Naive B cell (primary cell): Measurements from ENCODE around the gene LRP4. TPM values are rescaled to one million over a fixed set of nuclear protein-coding genes. Genes with fewer than 3 reads are reported as not detected.
"Not testable (repeated sequence)": the region's sequence is repeated elsewhere in the genome, so short reads cannot be mapped to it uniquely, and the experiment has no call there.

Experiments
- ATAC-seq, 2 donors: fragments of 150-1000 bp; cut with Tn5 transposase; 2 replicates each; pipeline ENCODE4 v1.10.0; 2021; ENCODE audit warnings: low read depth in 2 of 2, mild to moderate bottlenecking in 2 of 2, moderate library complexity in 2 of 2
- DNase-seq: peaks from one replicate; pipeline ENCODE4 v3.0.0; 2022
- H3K27ac Mint-ChIP-seq, 6 donors: one replicate each; pipeline ENCODE4 v1.8.0; 2020 to 2022; ENCODE audit warnings: mild to moderate bottlenecking in 6 of 6, mixed read lengths in 6 of 6, moderate library complexity in 5 of 6, inconsistent platforms in 2 of 6
- H3K27me3 Mint-ChIP-seq, 3 donors: one replicate each; pipeline ENCODE4 v1.8.0; 2021 to 2022; ENCODE audit warnings: mixed read lengths in 3 of 3, mild to moderate bottlenecking in 1 of 3
- H3K36me3 Mint-ChIP-seq, 2 donors: one replicate each; pipeline ENCODE4 v1.8.0; 2020 to 2022; ENCODE audit warnings: mixed read lengths in 2 of 2, inconsistent platforms in 1 of 2, mild to moderate bottlenecking in 1 of 2
- H3K4me1 Mint-ChIP-seq, 3 donors: one replicate each; pipeline ENCODE4 v1.8.0; 2020 to 2022; ENCODE audit warnings: mixed read lengths in 3 of 3, inconsistent platforms in 1 of 3, mild to moderate bottlenecking in 1 of 3, moderate library complexity in 1 of 3
- H3K4me3 Mint-ChIP-seq, 8 donors: one replicate each; pipeline ENCODE4 v1.8.0; 2020 to 2022; ENCODE audit warnings: mild to moderate bottlenecking in 8 of 8, mixed read lengths in 8 of 8, moderate library complexity in 8 of 8, inconsistent platforms in 2 of 8
- H3K9me3 Mint-ChIP-seq, 7 donors: one replicate each; pipeline ENCODE4 v1.8.0; 2020 to 2022; ENCODE audit warnings: mixed read lengths in 7 of 7, mild to moderate bottlenecking in 5 of 7, inconsistent platforms in 2 of 7, moderate library complexity in 1 of 7
- polyA plus RNA-seq, 6 donors: library from polyadenylated mRNA; unstranded; fragments of 300-500 nt; fragmentation: Illumina TruSeq; gene quantifications; one replicate each; pipeline ENCODE4 v1.2.3, GENCODE V29; 2021; ENCODE audit warnings: low read depth in 6 of 6

LRP4 gene
- polyA plus RNA-seq, 6 donors from 2014 or later, result not detected

- ATAC-seq, result no peak
- peak overlapping the region in 2 of 6 donors; percentile 53 to 73 for H3K27ac Mint-ChIP-seq
- no peak overlapping the region for H3K4me3 Mint-ChIP-seq
- peaks cover 8 to 12% (median 11%) of the 10 kb centered on the region in 3 donors for H3K4me1 Mint-ChIP-seq
- no peaks in the 10 kb centered on the region for H3K9me3 Mint-ChIP-seq
- H3K27me3 Mint-ChIP-seq, result no peaks in the 10 kb centered on the region
- no peaks in the 10 kb centered on the region for H3K36me3 Mint-ChIP-seq
- no peak for DNase-seq
These were observed 26.2 kb upstream of the LRP4 start for GRCh38 chr11:46944356-46945075.

DNA sequence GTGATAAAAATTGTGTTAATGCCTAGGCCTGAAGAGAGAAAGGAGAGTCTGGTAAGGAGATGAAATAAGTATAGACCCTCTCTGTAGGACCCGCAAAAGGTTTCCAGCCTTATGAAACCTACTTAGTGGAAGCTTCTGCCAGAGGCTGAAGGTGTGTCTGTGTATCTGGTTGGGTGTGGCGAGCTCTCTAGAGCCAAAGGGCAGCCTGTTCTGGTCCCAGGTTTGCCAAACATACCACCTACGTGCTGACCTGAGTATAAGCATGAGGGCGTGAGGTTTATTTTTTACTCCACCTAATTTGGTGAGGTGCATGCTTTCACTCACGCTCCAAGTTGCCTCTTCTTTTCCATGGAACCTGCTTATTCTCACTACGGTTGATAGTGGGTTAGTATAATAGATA is 23.8 kb upstream of the LRP4 start:
- Mint-ChIP-seq H3K4me3 (peak overlapping the region in 1 of 8 donors; percentile 33), H3K4me1 (peaks cover 8 to 13% (median 13%) of the 10 kb centered on the region in 3 donors), H3K36me3 (no peaks in the 10 kb centered on the region), H3K9me3 (no peaks in the 10 kb centered on the region), H3K27ac (peak overlapping the region in 1 of 6 donors; percentile 75), H3K27me3 (no peaks in the 10 kb centered on the region)
- no peak for ATAC-seq
- no peak for DNase-seq

- peaks cover 0 to 2% (median 0%) of the 10 kb centered on the region in 7 donors for H3K9me3 Mint-ChIP-seq
These were observed 18.1 kb upstream of the LRP4 start, which contains the start of gene CSTPP1 for GRCh38 chr11:46936138-46937110. CSTPP1 (plus strand) TSS chr11:46936761; CDS start chr11:46936806, 45 bp downstream.

GRCh38 chr11:46930089-46930488 is 11.7 kb upstream of the LRP4 start:
- no peak for DNase-seq
- peaks cover 21 to 38% (median 35%) of the 10 kb centered on the region in 3 donors for H3K27me3 Mint-ChIP-seq
- ATAC-seq, result no peak
- no peak overlapping the region for H3K4me3 Mint-ChIP-seq
- H3K27ac Mint-ChIP-seq, result no peak overlapping the region
- H3K4me1 Mint-ChIP-seq, result no peaks in the 10 kb centered on the region
- peaks cover 0 to 5% (median 0%) of the 10 kb centered on the region in 7 donors for H3K9me3 Mint-ChIP-seq
- no peaks in the 10 kb centered on the region for H3K36me3 Mint-ChIP-seq

More at GRCh38 chr11:46936138-46937110, 18.1 kb upstream of the LRP4 start, which contains the start of gene CSTPP1:
- peak within 1 kb of the TSS; percentile 82 to 98 (median 94) for H3K4me3 Mint-ChIP-seq
- DNase-seq (peak; percentile 86), ATAC-seq (peak; percentile 98 to 99)
- H3K27ac Mint-ChIP-seq, result peak within 1 kb of the TSS; percentile 84 to 96 (median 92)
- H3K4me1 Mint-ChIP-seq, result peaks cover 10 to 19% (median 19%) of the 10 kb centered on the region in 3 donors
- H3K27me3 Mint-ChIP-seq, result peaks cover 10 to 18% (median 15%) of the 10 kb centered on the region in 3 donors
- no peaks in the 10 kb centered on the region for H3K36me3 Mint-ChIP-seq

DNA sequence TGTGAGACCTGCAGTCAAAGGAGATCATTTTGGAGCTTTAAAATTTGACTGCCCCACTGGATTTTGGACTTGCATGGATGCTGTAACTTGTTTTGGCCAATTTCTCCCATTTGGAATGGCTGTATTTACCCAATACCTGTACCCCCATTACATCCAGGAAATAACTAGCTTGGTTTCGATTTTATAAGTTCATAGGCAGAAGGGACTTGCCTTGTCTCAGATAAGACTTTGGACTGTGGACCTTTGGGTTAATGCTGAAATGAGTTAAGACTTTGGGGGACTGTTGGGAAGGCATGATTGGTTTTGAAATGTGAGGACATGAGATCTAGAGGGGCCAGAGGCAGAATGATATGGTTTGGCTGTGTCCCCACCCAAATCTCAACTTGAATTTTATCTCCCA is 10.4 kb upstream of the LRP4 start:
- not testable (repeated sequence) for H3K9me3 Mint-ChIP-seq, H3K4me1 Mint-ChIP-seq, H3K36me3 Mint-ChIP-seq, DNase-seq, H3K4me3 Mint-ChIP-seq, ATAC-seq
- H3K27me3 Mint-ChIP-seq, result peaks cover 18 to 39% (median 38%) of the 10 kb centered on the region in 3 donors
- H3K27ac Mint-ChIP-seq, result peak overlapping the region in 1 of 6 donors; percentile 43

GRCh38 chr11:46927928-46928327 is 9.6 kb upstream of the LRP4 start:
- not testable (repeated sequence) for H3K4me3 Mint-ChIP-seq, H3K27ac Mint-ChIP-seq, DNase-seq, H3K36me3 Mint-ChIP-seq, H3K4me1 Mint-ChIP-seq, H3K9me3 Mint-ChIP-seq, ATAC-seq
- H3K27me3 Mint-ChIP-seq, result peaks cover 13 to 39% (median 30%) of the 10 kb centered on the region in 3 donors

DNA sequence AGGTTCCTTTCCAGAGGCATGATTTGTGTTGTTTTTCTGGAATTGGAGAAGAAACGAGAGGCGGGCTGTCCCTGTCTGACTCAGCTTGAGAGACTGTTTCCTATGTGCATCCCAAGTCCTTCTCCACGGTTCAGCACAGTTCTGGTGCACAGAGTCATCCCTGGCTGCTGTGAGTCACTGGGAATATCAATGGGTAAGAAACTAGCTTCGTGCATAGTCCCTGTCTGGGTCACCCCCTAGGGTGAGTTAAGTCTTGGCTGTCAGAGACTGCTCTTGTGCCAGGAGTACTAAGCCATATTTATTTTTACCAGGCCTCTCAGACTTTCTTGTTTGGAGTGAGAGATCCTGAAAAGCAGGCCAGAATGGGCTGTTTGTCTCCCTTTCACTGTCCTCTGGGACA is 2.4 kb upstream of the LRP4 start:
- Mint-ChIP-seq H3K9me3 (no peaks in the 10 kb centered on the region), H3K36me3 (peaks cover 0 to 11% of the 10 kb centered on the region in 2 donors), H3K27ac (no peak overlapping the region), H3K4me1 (peaks cover 23 to 32% (median 30%) of the 10 kb centered on the region in 3 donors), H3K4me3 (no peak overlapping the region), H3K27me3 (peaks cover 32 to 48% (median 42%) of the 10 kb centered on the region in 3 donors)
- DNase-seq (no peak), ATAC-seq (no peak)

DNA sequence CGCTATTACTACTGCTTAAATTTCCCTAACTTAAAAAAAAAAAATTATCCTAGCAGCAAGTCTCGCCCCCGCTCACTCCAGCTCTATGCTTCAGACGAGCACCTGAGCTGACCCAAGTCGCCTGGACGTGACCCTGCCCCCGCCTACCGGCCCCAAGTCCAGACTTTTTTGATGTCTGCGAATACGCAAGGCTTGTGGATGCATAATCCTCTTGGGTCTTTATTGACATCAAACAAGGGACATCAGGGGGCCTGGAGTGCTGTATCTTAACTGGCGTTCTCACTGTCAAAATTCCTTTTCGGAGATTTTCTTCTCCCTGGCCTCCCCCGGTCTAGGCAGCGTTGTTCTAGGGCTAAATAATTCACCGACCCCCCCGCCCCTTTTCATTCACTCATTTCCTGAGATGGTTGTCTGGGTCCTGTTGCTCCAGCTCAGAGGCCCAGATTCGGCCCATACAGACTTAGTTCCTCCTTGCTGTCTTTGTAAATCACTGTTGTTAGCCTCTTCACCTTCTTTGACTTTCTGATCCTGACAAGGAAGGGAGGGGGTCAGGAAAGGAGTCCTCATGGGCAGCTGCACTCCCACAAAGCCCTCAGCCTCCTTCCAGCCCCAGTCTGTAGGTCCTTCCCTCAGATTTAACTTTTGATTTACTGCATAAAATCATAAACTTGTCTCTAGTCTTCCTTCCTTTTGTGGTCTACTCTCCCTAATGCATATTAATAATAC is 601 bp upstream of the LRP4 start:
- Mint-ChIP-seq H3K4me1 (peaks cover 23 to 32% (median 30%) of the 10 kb centered on the region in 3 donors), H3K27ac (peak overlapping the region in 4 of 6 donors; percentile 20 to 80 (median 40)), H3K4me3 (peak overlapping the region; percentile 78 to 95 (median 87)), H3K9me3 (no peaks in the 10 kb centered on the region), H3K27me3 (peaks cover 48 to 57% (median 50%) of the 10 kb centered on the region in 3 donors), H3K36me3 (peaks cover 0 to 11% of the 10 kb centered on the region in 2 donors)
- DNase-seq, result peak; percentile 4
- ATAC-seq, result no peak

DNA sequence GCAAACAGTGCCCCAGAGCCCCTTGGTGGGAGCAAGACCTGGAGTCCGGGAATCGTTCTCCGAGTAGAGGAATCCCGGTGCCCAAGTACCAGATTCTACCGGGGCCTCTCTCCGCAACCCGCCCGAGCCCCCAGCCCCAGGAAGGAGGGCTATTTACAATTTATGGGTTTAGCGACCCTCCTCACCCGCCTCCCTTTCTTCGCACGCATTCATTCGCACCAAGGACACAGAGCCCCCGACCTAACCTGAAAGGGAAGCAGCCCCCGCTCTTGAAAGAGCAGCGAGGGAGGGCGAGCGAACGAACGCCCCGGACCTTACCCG is 628 bp downstream of the LRP4 start:
- Mint-ChIP-seq H3K36me3 (peaks cover 0 to 11% of the 10 kb centered on the region in 2 donors), H3K27ac (no peak overlapping the region), H3K27me3 (peaks cover 58 to 69% (median 63%) of the 10 kb centered on the region in 3 donors), H3K4me1 (peaks cover 23 to 32% (median 30%) of the 10 kb centered on the region in 3 donors), H3K9me3 (no peaks in the 10 kb centered on the region), H3K4me3 (peak overlapping the region; percentile 66 to 92 (median 86))
- DNase-seq, result no peak
- no peak for ATAC-seq

DNA sequence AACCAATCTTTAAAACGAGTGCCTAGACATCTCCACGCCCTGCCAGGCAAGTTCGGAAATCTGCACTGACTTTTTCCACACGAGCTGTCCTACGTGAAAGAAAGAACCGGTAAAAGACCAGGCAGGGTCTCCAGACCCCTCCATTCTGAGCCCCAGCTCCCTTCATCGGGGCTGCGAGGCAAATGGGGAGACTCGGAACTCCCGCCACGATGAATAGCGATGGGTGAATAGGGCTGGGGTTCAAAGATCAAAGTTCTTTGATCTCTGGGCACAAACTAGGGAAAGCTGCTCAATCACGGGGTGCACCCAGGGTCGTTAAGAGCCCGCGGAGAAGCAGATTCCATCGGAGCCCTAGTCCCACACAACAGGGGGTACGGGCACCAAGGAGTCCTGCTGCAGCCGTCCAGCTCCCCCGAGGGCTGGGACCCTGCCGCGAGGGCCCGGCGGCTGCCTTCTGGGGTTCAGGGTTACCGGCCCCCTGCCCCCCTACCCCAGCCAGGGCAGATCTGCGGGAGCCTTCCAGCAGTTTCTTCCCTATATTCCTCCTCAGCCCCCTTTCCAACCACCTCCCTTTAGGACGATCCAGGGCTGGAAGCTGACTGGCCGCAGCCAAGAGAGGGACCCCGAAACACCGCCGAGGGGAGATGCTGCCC is 1.1 kb downstream of the LRP4 start:
- peaks cover 0 to 11% of the 10 kb centered on the region in 2 donors for H3K36me3 Mint-ChIP-seq
- H3K4me1 Mint-ChIP-seq, result peaks cover 23 to 32% (median 30%) of the 10 kb centered on the region in 3 donors
- peak overlapping the region; percentile 66 to 92 (median 86) for H3K4me3 Mint-ChIP-seq
- peak; percentile 15 for DNase-seq
- H3K27me3 Mint-ChIP-seq, result peaks cover 58 to 74% (median 66%) of the 10 kb centered on the region in 3 donors
- peak overlapping the region in 1 of 6 donors; percentile 12 for H3K27ac Mint-ChIP-seq
- H3K9me3 Mint-ChIP-seq, result no peaks in the 10 kb centered on the region
- ATAC-seq, result peak; percentile 4 to 8

DNA sequence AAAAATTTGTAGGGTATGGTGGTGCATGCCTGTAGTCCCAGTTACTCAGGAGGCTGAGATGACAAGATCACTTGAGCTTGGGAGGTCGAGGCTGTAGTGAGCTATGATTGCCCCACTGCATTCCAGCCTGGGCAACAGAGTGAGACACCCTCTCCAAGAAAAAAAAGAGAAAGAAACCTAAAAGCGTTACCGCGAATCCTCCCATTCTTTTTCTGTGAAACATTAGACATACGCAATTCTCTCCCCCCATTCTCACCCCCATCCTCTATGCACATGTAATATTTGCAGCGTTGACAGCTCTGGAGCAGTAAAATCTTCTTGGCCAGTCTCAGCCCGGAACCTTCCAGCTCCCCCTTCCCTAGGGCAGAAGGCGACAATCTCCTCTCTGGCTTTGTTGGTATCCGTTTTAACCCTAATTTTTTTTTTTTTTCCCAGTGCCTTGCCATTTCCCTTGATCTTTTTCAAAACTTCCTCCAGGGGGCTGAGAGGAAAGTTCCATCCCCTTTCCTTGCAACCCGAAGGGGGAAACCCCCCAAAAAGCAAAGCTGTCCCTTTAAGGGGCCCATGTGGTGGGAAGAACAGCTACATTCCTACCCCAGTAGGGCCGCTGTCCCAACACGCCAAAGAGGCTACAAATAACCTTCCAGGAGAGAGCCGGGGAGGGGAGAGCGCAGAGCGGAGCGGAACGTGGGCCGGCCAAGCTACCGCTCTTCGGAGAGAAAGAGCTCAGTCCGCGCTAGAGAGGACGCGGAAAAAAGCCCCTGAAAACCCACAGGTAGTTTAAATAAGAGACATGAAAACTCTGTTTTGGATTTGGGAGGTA is 1.9 kb downstream of the LRP4 start:
- DNase-seq (no peak), ATAC-seq (peak; percentile 34 to 41)
- Mint-ChIP-seq H3K4me3 (peak overlapping the region; percentile 66 to 92 (median 81)), H3K36me3 (peaks cover 0 to 11% of the 10 kb centered on the region in 2 donors), H3K9me3 (no peaks in the 10 kb centered on the region), H3K27ac (peak overlapping the region in 1 of 6 donors; percentile 12), H3K4me1 (peaks cover 23 to 32% (median 30%) of the 10 kb centered on the region in 3 donors), H3K27me3 (peaks cover 58 to 78% (median 66%) of the 10 kb centered on the region in 3 donors)
